Endothelial cell of hepatic sinusoid (primary cell): ENCODE measurements around the gene IL17D.
"Not testable (repeated sequence)": the region's sequence is repeated elsewhere in the genome, so short reads cannot be mapped to it uniquely, and the experiment has no call there.

Experiments
- in situ Hi-C: cut with HindIII; loops from 2 replicates; pipeline ENCODE4 v1.10.0; 2017; ENCODE audit warnings: low sequenced_read_pairs

IL17D gene

DNA sequence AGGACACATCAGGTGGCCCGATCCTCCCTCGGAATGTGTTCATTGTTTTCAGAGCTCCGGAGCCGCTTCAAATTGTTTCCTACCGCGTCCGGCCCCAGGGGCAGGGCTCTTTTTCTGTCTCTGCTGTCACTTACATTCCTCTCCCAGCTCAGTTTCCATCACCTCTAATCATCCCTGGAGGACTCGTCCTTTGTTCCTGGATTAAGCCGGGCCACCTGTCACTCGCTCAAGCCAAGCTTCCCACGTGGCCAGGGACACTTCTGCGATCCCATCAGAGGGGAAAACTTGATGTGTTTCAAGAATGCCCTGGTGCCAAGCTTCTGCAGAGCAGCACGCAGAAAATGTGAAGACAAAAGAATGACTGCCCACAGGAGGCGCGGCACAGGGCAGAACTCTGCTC lies 13.5 kb downstream of the IL17D start:
- in situ Hi-C loops = loop anchor here (5.0 to 25.0 kb wide), 3 partner anchors 45 to 530 kb away; partner anchors contain the start of gene GJB2

DNA sequence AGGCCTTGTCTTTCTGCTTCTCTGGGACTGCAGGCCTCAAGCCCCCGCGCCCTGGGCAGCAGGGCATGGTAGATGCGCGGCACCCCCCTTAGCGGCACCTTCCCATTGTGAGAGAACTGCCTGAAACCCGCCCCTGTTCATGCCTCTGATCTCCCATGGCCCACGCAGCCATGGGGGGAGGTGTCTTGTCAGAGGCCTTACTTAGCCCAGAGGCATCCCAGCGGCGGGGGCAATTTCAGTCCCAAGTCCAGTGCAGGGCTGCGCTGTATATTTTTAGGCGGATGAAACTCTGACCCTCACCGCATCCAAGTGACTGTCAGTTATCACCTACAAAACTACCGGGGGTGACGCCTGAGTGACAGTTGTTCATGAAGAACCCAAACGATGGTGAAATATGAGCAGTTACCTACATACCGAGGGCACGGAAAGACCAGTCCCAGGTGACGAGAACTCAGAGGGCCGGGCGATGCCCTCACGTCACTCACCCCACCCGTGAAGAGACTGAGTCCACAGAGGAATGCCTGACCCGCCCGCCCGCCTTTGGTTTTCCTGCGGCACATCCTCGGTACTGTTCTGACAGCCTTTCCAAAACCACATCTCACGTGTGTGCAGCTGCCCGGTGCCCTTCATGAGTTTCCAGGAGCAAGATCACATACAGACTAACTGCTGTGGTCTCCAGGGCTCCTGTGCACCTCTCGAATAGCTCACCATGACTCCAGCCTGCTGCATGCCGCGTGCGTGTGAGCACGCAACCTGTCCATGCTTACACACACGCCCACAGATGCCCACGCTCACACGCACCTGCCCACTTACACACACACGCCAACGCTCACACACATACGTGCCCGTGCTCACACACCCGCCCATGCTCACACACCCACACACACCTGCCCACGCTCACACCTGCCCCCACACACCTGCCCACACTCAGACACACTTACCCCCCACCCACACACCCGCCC lies 14.4 kb downstream of the IL17D start:
- in situ Hi-C loops = loop anchor here (5.0 to 25.0 kb wide), 3 partner anchors 44 to 531 kb away; partner anchors contain the start of gene GJB2

- in situ Hi-C loops = loop anchor here (5.0 to 25.0 kb wide), 3 partner anchors 43 to 532 kb away; partner anchors contain the start of gene GJB2
These were observed 15.6 kb downstream of the IL17D start for GRCh38 chr13:20718958-20719566.

DNA sequence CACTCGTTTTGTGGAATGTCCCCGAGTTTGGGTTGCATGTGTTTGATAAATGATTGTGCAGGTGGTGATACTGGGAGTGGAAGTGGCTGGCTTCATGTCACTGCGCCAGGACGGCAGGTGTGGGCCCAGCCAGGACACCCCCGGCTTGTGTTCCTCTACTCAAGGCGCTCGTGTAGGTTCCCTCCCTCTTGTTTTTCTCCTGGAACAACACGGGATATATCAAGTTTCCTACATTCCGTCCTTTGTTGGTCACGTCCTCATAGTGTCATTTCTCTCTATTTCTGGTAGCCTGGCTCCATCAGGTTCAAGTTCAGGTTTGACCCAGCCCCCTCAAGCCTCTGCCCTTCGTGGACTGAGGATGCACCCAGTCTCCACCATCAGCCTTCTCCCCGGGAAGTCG lies 16.3 kb downstream of the IL17D start:
- in situ Hi-C loops = loop anchor here (5.0 to 25.0 kb wide), 3 partner anchors 43 to 532 kb away; partner anchors contain the start of gene GJB2

- in situ Hi-C loops = loop anchor here (25.0 kb wide), 1 partner anchor 533 kb away; the partner anchor contains the start of gene GJB2
These were observed 17.0 kb downstream of the IL17D start for GRCh38 chr13:20720499-20720898.

- in situ Hi-C loops = loop anchor here (25.0 kb wide), 1 partner anchor 534 kb away; the partner anchor contains the start of gene GJB2
These were observed 17.6 kb downstream of the IL17D start for GRCh38 chr13:20721058-20721453.

- in situ Hi-C loops = loop anchor here (25.0 kb wide), 1 partner anchor 534 kb away; the partner anchor contains the start of gene GJB2
These were observed 18.2 kb downstream of the IL17D start for GRCh38 chr13:20721454-20722357.

DNA sequence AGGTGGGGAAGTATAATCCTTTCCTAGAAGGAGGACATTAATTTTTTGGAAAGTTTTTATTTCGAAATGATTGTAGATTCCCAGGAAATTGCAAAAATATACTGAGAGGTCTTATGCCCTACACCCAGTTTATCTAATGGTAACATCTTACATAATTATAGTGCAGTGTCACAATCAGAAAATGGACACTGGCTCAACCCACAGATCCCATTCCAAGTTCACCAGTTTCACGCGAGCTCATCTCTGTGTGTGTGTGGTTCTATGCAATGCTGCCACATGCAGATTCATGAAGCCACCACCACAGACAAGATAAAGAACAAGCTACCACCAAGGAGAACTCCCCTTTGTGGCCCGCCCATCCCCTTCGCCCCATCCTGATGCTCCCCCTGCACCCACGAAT lies 24.4 kb downstream of the IL17D start:
- in situ Hi-C loops = no loop called here

GRCh38 chr13:20728579-20729311 lies 25.2 kb downstream of the IL17D start:
- in situ Hi-C loops = no loop called here

DNA sequence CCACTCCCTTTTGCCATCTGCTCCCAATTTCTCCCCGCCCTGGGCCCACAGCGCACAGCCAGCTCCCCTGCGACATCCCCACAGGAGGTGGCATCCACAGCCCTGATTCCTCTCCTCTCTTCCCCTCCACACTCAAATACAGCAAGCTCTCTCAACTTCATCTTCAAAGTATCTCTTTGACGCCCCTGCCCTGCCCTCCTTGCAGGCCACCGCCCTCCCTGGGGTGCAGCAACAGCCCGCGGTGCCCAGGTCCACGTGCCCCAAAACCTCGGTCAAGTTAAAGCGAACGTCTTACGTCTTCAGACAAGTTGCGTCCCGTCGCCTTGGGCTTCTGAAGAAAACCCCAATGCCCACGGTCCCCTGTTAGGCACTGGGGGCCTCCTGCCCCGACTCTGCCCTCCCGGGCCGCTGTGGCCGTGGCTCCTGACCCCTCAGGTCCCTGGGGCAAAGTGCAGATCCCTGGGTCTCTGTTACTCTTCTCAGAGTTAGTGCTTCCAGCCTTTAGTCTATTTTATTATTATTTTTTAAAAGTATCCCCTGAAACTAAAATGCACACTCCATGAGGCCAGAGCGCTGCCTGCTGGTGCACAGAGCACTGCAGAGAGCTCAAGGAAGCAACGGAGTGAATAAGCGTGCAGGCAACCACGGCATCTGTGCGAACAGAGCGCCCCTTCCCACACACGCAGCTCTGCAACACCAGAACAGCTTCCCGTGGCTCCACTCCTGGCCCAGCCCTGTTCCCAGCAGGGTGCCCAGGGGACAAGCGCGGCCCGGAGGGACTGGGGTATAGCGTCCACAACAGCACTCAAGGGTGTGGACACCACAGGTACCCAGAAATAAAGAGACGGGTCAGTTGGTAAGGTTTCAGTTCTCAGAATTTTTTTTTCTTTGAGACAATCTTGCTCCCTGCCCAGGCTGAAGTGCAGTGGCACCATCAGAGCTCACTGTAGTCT lies 26.4 kb downstream of the IL17D start:
- in situ Hi-C loops = no loop called here

DNA sequence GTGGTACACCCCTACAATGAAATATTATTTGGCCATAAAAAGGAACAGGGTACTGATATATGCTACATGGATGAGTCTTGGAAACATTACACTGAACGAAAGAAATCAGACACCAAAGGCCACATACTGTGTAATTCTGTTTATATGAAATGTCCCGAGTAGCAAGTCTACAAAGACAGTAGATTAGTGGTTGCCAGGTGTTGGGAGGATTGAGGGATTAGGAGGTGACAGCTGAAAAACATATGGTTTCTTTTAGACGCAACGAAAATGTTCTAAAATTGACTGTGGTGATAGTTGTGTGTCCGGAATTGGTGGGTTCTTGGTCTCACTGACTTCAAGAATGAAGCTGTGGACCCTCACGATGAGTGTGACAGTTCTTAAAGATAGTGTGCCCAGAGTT lies 35.1 kb downstream of the IL17D start:
- in situ Hi-C loops = no loop called here

GRCh38 chr13:20740021-20740420 lies 36.5 kb downstream of the IL17D start:
- in situ Hi-C loops = no loop called here

DNA sequence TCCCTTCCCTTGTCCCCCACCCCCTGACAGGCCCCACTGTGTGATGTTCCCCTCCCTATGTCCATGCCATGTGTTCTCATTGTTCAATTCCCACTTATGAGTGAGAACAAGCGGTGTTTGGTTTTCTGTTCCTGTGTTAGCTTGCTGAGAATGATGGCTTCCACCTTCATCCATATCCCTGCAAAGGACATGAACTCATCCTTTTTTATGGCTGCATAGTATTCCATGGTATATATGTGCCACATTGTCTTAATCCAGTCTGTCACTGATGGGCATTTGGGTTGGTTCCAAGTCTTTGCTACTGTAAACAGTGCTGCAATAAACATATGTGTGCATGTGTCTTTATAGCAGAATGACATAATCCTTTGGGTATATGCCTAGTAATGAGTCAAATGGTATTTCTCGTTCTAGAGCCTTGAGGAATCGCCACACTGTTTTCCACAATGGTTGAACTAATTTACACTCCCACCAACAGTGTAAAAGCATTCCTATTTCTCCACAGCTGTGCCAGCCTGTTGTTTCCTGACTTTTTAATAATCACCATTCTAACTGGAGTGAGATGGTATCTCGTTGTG lies 40.4 kb downstream of the IL17D start:
- in situ Hi-C loops = not testable (repeated sequence)

DNA sequence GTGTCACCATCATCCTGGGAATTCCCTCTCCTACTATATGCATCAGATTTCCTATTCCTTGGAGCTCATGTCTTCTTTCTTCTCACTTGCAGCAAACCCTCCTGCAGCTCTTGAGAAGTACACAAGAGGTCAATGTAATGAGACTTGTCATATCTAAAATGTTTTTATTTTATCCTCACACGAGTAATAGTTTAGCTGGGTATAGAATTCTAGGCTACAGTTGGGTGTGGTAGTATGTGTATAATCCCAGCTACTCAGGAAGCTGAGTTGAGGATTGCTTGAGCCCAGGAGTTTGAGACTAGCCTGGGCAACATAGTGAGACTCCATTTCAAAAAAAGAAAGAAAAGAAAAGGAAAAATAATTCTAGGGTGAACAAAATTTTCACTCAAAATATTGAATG lies 45.9 kb downstream of the IL17D start:
- in situ Hi-C loops = no loop called here

DNA sequence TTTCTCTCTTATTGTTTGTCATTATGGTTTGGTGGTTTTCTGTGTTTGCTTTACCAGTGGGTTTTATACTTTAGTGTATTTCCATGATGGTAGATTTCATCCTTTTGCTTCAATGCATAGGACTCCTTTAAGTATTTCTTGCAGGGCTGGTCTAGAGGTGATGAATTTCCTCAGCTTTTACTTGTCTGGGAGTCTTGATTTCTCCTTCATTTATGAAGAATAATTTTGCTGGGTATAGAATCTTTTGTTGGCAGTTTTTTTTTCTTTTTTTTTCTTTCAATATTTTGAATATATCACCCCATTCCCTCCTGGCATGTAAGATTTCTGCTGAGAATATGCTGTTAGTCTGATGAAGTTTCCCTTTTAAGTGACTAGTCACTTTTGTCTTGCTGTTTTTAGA lies 50.5 kb downstream of the IL17D start:
- in situ Hi-C loops = no loop called here

DNA sequence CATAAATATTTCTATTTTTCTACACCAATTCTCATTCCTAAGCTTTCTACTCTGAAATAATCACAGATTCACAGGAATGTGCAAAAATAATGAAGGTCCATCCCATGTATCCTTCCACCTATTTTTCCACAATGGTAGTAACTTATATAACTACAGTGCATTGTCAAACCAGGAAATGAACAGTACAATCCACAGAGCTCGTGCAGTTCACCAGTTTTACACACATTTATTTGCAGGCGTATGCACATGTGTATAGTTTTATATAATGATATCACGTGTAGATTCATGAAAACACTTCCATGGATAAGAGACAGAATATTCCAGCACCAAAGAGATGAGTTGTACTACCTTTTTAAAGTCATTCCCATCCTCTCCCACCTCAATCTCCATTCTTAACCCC lies 57.4 kb downstream of the IL17D start:
- in situ Hi-C loops = loop anchor here (5.0 kb wide), 1 partner anchor 44 kb away; no protein-coding TSS in a partner anchor

DNA sequence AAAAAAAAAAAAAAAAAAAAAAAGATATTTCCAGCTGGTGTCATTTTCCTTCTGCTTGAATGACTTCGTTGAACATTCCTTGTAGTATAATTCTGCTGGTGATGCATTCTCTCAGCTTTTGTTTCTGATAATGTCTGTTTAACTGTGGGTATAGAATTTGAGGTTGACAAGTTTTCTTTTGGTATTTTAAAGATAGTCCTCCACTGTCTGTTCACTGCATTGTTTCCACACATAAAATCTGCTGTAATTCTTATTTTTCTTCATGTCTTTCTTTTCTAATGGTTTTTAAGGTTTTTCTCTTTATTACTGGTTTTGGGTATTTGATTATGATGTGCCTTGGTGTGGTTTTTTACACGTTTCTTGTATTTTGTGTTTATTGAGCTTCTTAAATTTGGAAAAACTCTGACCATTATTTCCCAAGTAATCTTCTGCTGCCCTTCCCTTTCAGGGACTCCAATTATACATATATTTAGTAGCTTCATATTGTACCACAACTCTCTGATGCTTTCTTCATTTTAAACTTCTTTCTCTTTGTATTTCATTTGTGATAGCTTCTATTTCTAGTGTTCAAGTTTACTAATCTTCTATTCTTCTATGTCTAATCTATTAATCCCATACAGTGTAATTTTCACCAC lies 63.9 kb downstream of the IL17D start:
- in situ Hi-C loops = no loop called here

DNA sequence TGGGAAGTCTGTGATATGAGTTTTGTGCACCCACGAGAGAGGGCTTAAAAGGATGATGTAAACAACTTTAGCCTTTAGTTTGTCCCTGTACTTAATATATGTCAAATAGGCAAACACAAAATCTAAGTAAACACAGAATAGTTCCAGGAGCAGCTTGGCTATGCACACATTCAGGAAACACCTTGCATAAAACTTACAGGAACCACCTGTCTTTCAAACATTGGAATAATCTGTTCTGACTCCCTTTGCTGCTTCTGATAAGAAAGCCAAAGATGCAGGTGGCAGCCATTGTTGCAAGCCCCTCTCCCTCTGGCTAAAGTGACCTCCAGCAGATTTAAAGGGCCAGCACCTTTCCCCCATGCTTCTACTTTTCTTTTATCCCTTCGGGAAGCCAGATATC lies 65.6 kb downstream of the IL17D start:
- in situ Hi-C loops = no loop called here
